ENCODE measurements around the gene NLRP3. TPM values are rescaled to one million over a fixed set of nuclear protein-coding genes. Genes with fewer than 3 reads are reported as not detected.

Gene NLRP3
- total and polyA plus RNA-seq, 9 of the 15 experiments (the other 6 are each of a cell fraction or from before 2014, with no cell fraction given), result not detected

- no peak for TF ChIP-seq ZFP36 (IDR thresholded peaks at IDR 0.05; ENCODE audit: low read depth, low read length, partially characterized antibody)
- no peak for TF ChIP-seq HDGF (IDR thresholded peaks at IDR 0.05)
- 0 out of 4 replicates have a peak, but pooled peaks of 1 of the 2 experiments have one; percentile 23 for TF ChIP-seq TEAD1 (CRISPR knock-in tag; IDR thresholded peaks at IDR 0.05)
- no peak; the same call in 1 of the 2 replicates for TF ChIP-seq SMAD3 (CRISPR knock-in tag; conservative IDR thresholded peaks at IDR 0.05)
- TF ChIP-seq TAF7 (tag; IDR thresholded peaks at IDR 0.05), result 0 out of 2 replicates have a peak, but pooled peaks have one; percentile 19
- TF ChIP-seq NKRF (IDR thresholded peaks at IDR 0.05; ENCODE audit: borderline replicate concordance), result no peak
- no peak for TF ChIP-seq CEBPG (CRISPR knock-in tag; IDR thresholded peaks at IDR 0.05)
- TF ChIP-seq CEBPG (tag; conservative IDR thresholded peaks at IDR 0.05 in 1 of 2, IDR thresholded peaks at IDR 0.05 in 1 of 2), result no peak
- no peak for TF ChIP-seq ZNF398 (CRISPR knock-in tag; IDR thresholded peaks at IDR 0.05)
- no peak for TF ChIP-seq PHB (CRISPR knock-in tag; IDR thresholded peaks at IDR 0.05)
- no peak for TF ChIP-seq NR4A1 (CRISPR knock-in tag; IDR thresholded peaks at IDR 0.05)
- TF ChIP-seq NR4A1 (tag; IDR thresholded peaks at IDR 0.05), result peak; percentile 66; the same call in 1 of the 2 replicates
- no peak for TF ChIP-seq E2F3 (CRISPR knock-in tag; IDR thresholded peaks at IDR 0.05)
- TF ChIP-seq PURB (CRISPR knock-in tag; IDR thresholded peaks at IDR 0.05; ENCODE audit: low read depth), result no peak
- no peak for TF ChIP-seq CGGBP1 (CRISPR knock-in tag; IDR thresholded peaks at IDR 0.05)
- peak; percentile 67 for TF ChIP-seq ZNF592 (IDR thresholded peaks at IDR 0.05)
- no peak for TF ChIP-seq DDX20 (tag; IDR thresholded peaks at IDR 0.05; ENCODE audit: low read depth)
- no peak for TF ChIP-seq ZNF76 (CRISPR knock-in tag; IDR thresholded peaks at IDR 0.05; ENCODE audit: borderline replicate concordance)
- TF ChIP-seq MEF2D (tag; conservative IDR thresholded peaks at IDR 0.05; ENCODE audit: low read depth), result no peak
- no peak for TF ChIP-seq KDM2B (CRISPR knock-in tag; IDR thresholded peaks at IDR 0.05)
Observed at GRCh38 chr1:247371801-247372259, 44.1 kb upstream of the NLRP3 start (continued).

All from K562 (cell line).